Measurements from ENCODE around the gene MAGEB17.

Gene MAGEB17

DNA sequence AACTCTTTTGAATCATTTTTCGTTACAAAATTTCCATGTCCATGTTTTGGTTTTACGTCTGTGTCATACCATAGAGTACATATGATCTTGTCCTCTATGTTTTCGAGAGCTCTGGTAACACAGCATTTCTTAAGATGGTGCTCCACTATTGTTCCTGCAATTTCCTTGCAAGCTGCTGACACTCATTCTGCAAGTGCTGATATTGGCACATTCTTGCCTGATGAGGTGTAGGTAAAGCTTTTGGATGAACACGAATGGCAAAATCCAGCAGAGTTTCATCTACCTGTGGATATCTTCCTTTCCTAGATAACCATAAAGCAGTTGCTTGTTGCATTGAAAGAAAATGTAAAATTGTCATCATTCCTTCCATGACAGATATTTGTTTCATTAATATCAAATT is 41.3 kb downstream of the MAGEB17 start:
- DNase-seq (ENCODE audit: low read depth in 2 of 2), result no peak

DNA sequence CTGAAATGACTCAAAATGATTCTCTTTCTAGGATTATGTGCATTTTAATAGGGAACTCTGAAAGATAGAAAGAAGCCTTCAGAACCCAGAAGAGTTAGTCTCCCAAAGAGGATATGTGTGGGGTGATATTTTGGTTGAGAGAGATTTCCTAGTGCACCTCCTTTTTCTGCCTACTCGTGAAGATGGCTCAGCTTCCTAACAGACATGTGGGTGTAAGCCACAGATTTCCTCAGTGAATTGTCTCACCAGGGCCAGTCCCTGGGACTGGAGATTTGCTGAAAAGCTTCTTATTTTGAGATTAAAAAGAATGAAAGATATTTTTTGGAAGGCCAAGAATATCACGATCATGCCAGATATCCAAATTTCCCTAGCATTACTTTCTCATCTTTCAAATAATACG is 42.8 kb downstream of the MAGEB17 start:
- DNase-seq (ENCODE audit: low read depth in 2 of 2), result no peak

DNA sequence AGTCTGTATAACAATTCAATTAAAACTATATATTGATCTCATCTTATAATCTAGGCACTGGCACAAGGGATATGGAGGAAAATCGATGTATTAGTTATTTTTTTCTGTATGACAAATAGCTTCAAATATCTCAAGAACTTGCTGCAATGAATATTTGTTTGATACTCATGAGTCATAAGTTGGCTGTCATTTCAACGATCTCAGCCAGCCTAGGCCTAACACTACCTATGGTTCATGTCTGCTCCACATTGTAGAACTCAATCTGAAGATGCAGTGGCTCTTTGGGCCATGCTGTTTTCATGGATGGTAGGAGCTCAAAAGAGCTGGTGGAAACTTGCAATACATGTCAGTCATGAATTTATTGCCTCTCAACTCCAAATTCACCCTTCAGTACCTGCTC is 44.7 kb downstream of the MAGEB17 start:
- no peak for DNase-seq (ENCODE audit: low read depth in 2 of 2)

DNA sequence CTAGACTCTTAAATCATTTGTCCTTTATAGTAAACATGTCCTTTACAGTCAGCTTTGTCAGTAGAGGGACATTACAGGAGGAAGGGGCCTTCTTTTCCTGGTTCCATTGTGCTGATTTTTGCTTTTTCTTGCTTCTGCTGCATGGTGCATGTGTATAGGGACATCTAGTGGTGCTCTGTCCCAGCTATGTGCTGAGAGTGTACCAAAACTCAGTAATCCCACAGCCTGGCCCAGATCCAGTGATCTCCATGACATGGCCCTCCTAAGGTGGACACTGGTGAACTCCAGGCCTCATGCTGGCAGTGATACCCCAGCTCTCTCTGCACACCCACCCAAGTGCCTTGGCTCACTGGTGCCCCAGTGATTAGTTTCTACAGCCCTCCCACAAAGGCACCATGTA is 45.2 kb downstream of the MAGEB17 start:
- DNase-seq (ENCODE audit: low read depth in 2 of 2), result no peak

DNA sequence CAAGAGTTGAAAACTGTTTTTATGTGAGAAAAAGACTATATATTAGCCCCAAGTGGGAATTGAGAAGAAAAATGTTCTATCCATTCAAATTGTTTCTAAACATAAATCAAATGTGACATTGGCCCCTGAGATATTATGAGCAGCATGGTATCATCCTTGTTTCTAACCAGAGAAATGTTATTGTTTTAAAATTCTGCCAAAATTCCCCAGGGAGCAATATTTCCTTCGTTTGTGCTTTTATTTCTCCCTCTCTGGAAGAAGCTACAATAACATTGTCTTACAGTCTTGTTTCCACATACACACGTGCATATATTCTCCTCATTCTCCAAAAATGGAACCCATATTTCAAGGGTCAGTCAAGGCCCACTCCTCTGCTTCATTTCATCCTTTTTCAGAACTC is 46.7 kb downstream of the MAGEB17 start:
- no peak for DNase-seq (ENCODE audit: low read depth in 2 of 2)

DNA sequence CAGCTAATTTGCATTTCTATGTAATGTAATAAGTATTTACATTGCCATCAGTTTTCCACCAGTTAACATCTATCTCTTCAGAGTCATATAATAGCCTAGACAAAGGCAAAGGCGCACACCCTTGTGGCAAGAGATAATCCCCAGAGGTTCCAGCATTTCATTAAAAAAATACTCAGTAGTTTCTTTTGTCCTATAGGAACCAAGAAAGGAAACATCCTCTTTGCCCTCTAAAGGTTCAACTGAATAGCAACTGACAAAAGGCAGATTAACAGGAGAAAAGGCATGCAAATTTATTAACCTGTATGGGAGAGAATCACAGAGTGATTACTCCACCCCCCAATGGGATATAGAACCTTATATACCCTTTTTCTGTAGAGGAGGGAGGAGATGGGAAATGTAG is 48.4 kb downstream of the MAGEB17 start:
- DNase-seq (ENCODE audit: low read depth in 2 of 2), result no peak
